ENCODE measurements around the gene KIAA1755. TPM values are rescaled to one million over a fixed set of nuclear protein-coding genes. Genes with fewer than 3 reads are reported as not detected.

The KIAA1755 gene
- total RNA-seq, 2 donors from 2014 or later = 3.1 to 4.2 TPM

DNA sequence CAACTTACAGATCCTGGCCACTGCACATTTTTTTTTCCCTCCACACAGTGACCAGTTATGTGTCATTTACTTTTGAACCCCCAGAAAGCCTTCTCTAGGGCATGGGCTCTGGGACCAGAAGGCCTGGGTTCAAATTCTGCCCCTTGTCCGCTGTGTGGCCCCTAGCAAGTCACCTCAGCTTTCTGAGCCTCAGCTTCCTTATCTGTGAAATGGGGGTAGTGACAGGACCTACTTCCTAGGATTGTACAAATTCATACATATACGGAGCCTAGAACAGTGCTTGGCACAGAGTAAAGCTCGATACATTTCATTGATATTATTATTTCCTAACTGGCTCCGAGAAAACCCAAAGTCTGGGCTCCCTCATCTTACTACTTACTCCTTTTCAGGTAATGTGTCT is 45.0 kb upstream of the KIAA1755 start:
- Histone ChIP-seq H3K4me3 (no peak overlapping the region), H3K36me3 (no peaks in the 10 kb centered on the region), H3K4me1 (no peaks in the 10 kb centered on the region), H3K27me3 (no peaks in the 10 kb centered on the region), H3K27ac (no peak overlapping the region), H3K9me3 (no peaks in the 10 kb centered on the region)
- TF ChIP-seq, protein P1, sequence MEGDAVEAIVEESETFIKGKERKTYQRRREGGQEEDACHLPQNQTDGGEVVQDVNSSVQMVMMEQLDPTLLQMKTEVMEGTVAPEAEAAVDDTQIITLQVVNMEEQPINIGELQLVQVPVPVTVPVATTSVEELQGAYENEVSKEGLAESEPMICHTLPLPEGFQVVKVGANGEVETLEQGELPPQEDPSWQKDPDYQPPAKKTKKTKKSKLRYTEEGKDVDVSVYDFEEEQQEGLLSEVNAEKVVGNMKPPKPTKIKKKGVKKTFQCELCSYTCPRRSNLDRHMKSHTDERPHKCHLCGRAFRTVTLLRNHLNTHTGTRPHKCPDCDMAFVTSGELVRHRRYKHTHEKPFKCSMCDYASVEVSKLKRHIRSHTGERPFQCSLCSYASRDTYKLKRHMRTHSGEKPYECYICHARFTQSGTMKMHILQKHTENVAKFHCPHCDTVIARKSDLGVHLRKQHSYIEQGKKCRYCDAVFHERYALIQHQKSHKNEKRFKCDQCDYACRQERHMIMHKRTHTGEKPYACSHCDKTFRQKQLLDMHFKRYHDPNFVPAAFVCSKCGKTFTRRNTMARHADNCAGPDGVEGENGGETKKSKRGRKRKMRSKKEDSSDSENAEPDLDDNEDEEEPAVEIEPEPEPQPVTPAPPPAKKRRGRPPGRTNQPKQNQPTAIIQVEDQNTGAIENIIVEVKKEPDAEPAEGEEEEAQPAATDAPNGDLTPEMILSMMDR (IDR thresholded peaks at IDR 0.05) = no peak
- DNase-seq (ENCODE audit: low spot score) = no peak

DNA sequence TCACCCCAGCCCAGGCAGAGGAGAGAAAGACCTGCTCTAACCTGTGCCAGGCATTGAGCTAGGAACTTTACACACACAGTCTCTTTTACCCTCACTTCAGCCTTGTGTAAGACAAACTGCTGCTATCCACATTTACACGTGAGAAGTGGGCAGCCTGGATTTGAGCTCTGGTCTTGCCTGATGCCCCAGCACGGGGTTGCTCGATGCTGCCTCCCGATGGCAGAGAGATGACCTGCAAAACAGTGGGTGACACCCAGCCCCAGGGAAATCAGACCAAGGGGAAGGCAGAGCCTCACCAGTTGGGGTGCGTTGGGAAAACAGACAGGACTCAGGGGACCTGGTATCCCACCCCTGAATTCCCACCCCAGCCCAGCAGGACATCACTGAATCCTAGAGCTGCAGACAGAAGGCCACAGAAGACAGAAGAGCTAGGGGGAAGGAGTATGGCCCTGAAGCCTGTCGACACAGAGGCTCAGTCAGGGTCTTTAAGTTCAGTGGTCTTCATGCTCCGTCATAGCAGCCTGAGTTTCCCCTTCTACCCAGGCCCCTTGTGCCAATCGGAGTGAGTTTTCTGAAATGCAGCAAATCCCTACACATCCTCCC is 44.4 kb upstream of the KIAA1755 start:
- H3K9me3 ChIP-seq = no peaks in the 10 kb centered on the region
- TF ChIP-seq, protein P1 (IDR thresholded peaks at IDR 0.05) = peak in 1 of 2 donors; percentile 39
- H3K36me3 ChIP-seq = no peaks in the 10 kb centered on the region
- H3K27me3 ChIP-seq = no peaks in the 10 kb centered on the region
- no peak overlapping the region for H3K4me3 ChIP-seq
- no peak for DNase-seq (ENCODE audit: low spot score)
- no peak overlapping the region for H3K27ac ChIP-seq
- no peaks in the 10 kb centered on the region for H3K4me1 ChIP-seq

DNA sequence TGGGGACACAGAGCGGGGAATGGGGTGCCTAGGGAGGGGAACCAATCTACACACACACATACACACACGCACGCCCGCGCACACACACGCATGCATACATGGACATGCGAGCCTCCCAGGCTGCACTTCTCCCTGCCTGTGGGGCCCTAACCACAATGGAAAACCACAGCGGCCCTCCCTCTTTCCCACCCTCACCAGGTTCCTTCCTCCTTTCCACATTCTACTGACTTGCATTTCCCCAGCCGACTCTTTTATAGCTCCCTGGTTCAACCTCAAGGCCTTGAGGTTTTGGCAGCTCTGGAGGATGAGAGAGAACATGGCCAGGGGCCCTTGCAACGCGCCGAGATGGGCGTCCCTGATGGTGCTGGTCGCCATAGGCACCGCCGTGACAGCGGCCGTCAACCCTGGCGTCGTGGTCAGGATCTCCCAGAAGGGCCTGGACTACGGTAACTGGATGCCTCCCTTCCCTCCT is 43.4 kb upstream of the KIAA1755 start, which contains the start of gene BPI:
Gene BPI, plus strand, starts transcription at position 249 of the 472 bp plus-strand sequence. Its CDS starts 68 bp downstream, at position 317.
- no peak within 1 kb of the TSS for H3K27ac ChIP-seq
- TF ChIP-seq, protein P1 (IDR thresholded peaks at IDR 0.05) = no peak
- no peaks in the 10 kb centered on the region for H3K9me3 ChIP-seq
- no peak within 1 kb of the TSS for H3K4me3 ChIP-seq
- H3K27me3 ChIP-seq = no peaks in the 10 kb centered on the region
- H3K4me1 ChIP-seq = peaks cover 0 to 3% of the 10 kb centered on the region in 2 donors
- H3K36me3 ChIP-seq = no peaks in the 10 kb centered on the region
- DNase-seq (ENCODE audit: low spot score) = no peak

DNA sequence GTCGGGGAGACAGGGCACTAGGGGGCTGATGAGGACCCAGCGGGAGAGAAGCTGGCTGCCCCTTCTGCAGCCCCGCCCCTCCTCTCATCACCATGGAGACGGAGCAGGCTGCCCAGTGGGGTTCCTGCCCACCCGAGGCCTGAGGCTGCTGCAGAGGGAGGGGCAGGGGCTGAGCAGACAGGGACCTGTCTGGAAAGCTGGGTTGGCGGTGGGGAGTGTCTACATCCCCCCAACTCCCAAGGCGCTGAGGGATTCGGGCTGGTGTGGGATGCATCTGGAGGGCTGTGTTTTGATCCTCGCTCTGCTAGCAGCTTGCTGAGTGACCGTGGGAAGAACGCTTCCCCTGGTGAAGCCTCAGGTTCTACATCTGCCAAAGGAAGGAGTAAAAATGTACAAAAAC is 42.3 kb upstream of the KIAA1755 start:
- no peaks in the 10 kb centered on the region for H3K9me3 ChIP-seq
- TF ChIP-seq, protein P1 (IDR thresholded peaks at IDR 0.05) = no peak
- H3K27ac ChIP-seq = no peak overlapping the region
- no peaks in the 10 kb centered on the region for H3K36me3 ChIP-seq
- no peak overlapping the region for H3K4me3 ChIP-seq
- H3K27me3 ChIP-seq = no peaks in the 10 kb centered on the region
- no peak for DNase-seq (ENCODE audit: low spot score)
- peaks cover 0 to 12% of the 10 kb centered on the region in 2 donors for H3K4me1 ChIP-seq

DNA sequence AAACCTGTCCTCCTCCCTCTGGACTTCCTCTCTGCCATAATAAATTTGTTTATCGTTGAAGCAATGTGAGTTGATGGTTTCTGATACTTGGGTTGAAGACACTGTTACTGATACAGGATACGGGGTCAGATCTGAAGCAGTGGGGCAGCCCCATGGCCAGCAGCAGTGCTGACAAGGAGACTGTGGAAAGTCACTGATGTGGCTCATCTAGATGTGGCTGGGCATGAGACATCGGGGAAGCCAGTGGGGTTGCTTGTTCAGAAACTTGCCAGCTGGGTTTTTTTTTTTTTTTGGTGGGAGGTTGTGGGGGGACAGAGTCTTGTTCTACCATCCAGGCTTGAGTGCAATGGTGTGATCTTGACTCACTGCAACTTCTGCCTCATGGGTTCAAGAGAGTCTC is 40.8 kb upstream of the KIAA1755 start:
- no peak for DNase-seq (ENCODE audit: low spot score)
- H3K27ac ChIP-seq = no peak overlapping the region
- no peaks in the 10 kb centered on the region for H3K9me3 ChIP-seq
- H3K4me3 ChIP-seq = no peak overlapping the region
- no peaks in the 10 kb centered on the region for H3K27me3 ChIP-seq
- H3K36me3 ChIP-seq = no peaks in the 10 kb centered on the region
- peaks cover 0 to 15% of the 10 kb centered on the region in 2 donors for H3K4me1 ChIP-seq
- TF ChIP-seq, protein P1 (IDR thresholded peaks at IDR 0.05) = no peak

DNA sequence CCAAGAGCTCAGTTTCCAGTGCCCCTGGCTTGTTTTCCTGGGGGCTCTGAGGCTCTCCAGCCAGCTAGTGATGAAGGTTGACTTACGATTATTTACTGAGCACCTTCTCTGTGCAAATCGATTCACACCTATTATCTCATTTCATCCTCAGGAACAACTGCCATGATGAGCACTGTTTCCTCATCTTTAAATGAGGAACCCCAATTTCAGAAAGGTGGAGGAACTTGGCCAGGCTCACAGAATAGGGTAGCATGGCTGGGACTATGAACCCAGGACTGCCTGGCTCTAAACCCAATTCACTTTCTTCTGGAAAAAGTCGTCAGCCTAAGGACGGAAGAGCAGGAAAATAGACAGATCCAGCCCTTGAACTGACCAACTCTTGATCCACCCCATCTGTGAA is 39.9 kb upstream of the KIAA1755 start:
- DNase-seq (ENCODE audit: low spot score) = no peak
- peaks cover 0 to 18% of the 10 kb centered on the region in 2 donors for H3K4me1 ChIP-seq
- peak overlapping the region in 1 of 2 donors; percentile 70 for H3K27ac ChIP-seq
- H3K27me3 ChIP-seq = no peaks in the 10 kb centered on the region
- no peak overlapping the region for H3K4me3 ChIP-seq
- TF ChIP-seq, protein P1 (IDR thresholded peaks at IDR 0.05) = no peak
- no peaks in the 10 kb centered on the region for H3K9me3 ChIP-seq
- H3K36me3 ChIP-seq = no peaks in the 10 kb centered on the region

Measured in right atrium auricular region (tissue), 2 donors.